Measurements from ENCODE around the gene CIBAR2.

The CIBAR2 gene

GRCh38 chr16:85104147-85104546 is 8.1 kb downstream of the CIBAR2 start:
- 85% methylated on average over 12 of the region's 12 CpGs for WGBS
- Histone ChIP-seq H3K18ac (ENCODE audit: low read depth in 1 of 2, low read length in 2 of 2) (no peak overlapping the region), H3K4me3 (ENCODE audit: insufficient read depth in 1 of 2, low read depth in 1 of 2, low read length in 2 of 2) (no peak overlapping the region), H4K8ac (ENCODE audit: low read length) (no peak overlapping the region), H3K27ac (ENCODE audit: low read length, poor library complexity, severe bottlenecking) (no peak overlapping the region), H2AFZ (ENCODE audit: low read depth, low read length) (no peak overlapping the region), H3K14ac (ENCODE audit: low read length in 2 of 2) (no peak overlapping the region), H3K23ac (ENCODE audit: low read length in 2 of 2) (no peak overlapping the region), H2BK15ac (ENCODE audit: low read depth, poor library complexity, severe bottlenecking) (no peak overlapping the region), H3K27me3 (ENCODE audit: control insufficient read depth in 1 of 2, insufficient read depth in 1 of 2, low read length in 2 of 2) (peaks cover 18 to 51% of the 10 kb centered on the region in 2 experiments), H3K4me1 (ENCODE audit: control insufficient read depth, insufficient read depth, low read depth, low read length) (no peaks in the 10 kb centered on the region), H3K9ac (ENCODE audit: low read length) (no peak overlapping the region), H3K4me2 (ENCODE audit: low read length, poor library complexity, severe bottlenecking) (no peak overlapping the region), H2BK12ac (ENCODE audit: low read length in 2 of 2) (no peak overlapping the region), H3K4ac (ENCODE audit: low read depth in 1 of 2, low read length in 2 of 2) (no peak overlapping the region), H2AK5ac (ENCODE audit: low read length, severe bottlenecking) (no peak overlapping the region), H3K9me3 (ENCODE audit: control insufficient read depth, low read length) (no peaks in the 10 kb centered on the region), H3K79me1 (replicated peaks; ENCODE audit: low read length, poor library complexity, severe bottlenecking) (no peaks in the 10 kb centered on the region), H3K36me3 (ENCODE audit: control insufficient read depth in 1 of 2, insufficient read depth in 2 of 2, low read depth in 1 of 2, low read length in 2 of 2) (no peaks in the 10 kb centered on the region), H2BK5ac (ENCODE audit: low read depth, low read length, poor library complexity, severe bottlenecking) (no peak overlapping the region), H4K91ac (ENCODE audit: low read length) (no peak overlapping the region), H2BK120ac (ENCODE audit: low read depth, low read length) (no peak overlapping the region)
- DNase-seq, result no peak

GRCh38 chr16:85103114-85104079 is 8.9 kb downstream of the CIBAR2 start:
- no peak overlapping the region for H3K4me2 ChIP-seq (ENCODE audit: low read length, poor library complexity, severe bottlenecking)
- H3K18ac ChIP-seq (ENCODE audit: low read depth in 1 of 2, low read length in 2 of 2), result no peak overlapping the region

GRCh38 chr16:85101956-85102630 is 10.2 kb downstream of the CIBAR2 start:
- no peak for DNase-seq
- no peaks in the 10 kb centered on the region for H3K36me3 ChIP-seq (ENCODE audit: control insufficient read depth in 1 of 2, insufficient read depth in 2 of 2, low read depth in 1 of 2, low read length in 2 of 2)
- H3K27ac ChIP-seq (ENCODE audit: low read length, poor library complexity, severe bottlenecking), result no peak overlapping the region
- no peak overlapping the region for H2BK12ac ChIP-seq (ENCODE audit: low read length in 2 of 2)
- H4K91ac ChIP-seq (ENCODE audit: low read length), result no peak overlapping the region
- peaks cover 20 to 50% of the 10 kb centered on the region in 2 experiments for H3K27me3 ChIP-seq (ENCODE audit: control insufficient read depth in 1 of 2, insufficient read depth in 1 of 2, low read length in 2 of 2)
- H2BK15ac ChIP-seq (ENCODE audit: low read depth, poor library complexity, severe bottlenecking), result no peak overlapping the region
- no peak overlapping the region for H2AFZ ChIP-seq (ENCODE audit: low read depth, low read length)
- H2BK5ac ChIP-seq (ENCODE audit: low read depth, low read length, poor library complexity, severe bottlenecking), result no peak overlapping the region
- no peaks in the 10 kb centered on the region for H3K4me1 ChIP-seq (ENCODE audit: control insufficient read depth, insufficient read depth, low read depth, low read length)
- H3K18ac ChIP-seq (ENCODE audit: low read depth in 1 of 2, low read length in 2 of 2), result no peak overlapping the region
- 81% methylated on average over 6 of the region's 11 CpGs for WGBS
- H3K4me3 ChIP-seq (ENCODE audit: insufficient read depth in 1 of 2, low read depth in 1 of 2, low read length in 2 of 2), result no peak overlapping the region
- no peak overlapping the region for H3K4ac ChIP-seq (ENCODE audit: low read depth in 1 of 2, low read length in 2 of 2)
- H3K23ac ChIP-seq (ENCODE audit: low read length in 2 of 2), result no peak overlapping the region
- no peak overlapping the region for H3K9ac ChIP-seq (ENCODE audit: low read length)
- H3K14ac ChIP-seq (ENCODE audit: low read length in 2 of 2), result no peak overlapping the region
- no peak overlapping the region for H2AK5ac ChIP-seq (ENCODE audit: low read length, severe bottlenecking)
- no peaks in the 10 kb centered on the region for H3K9me3 ChIP-seq (ENCODE audit: control insufficient read depth, low read length)
- no peaks in the 10 kb centered on the region for H3K79me1 ChIP-seq (replicated peaks; ENCODE audit: low read length, poor library complexity, severe bottlenecking)
- H2BK120ac ChIP-seq (ENCODE audit: low read depth, low read length), result no peak overlapping the region
- no peak overlapping the region for H4K8ac ChIP-seq (ENCODE audit: low read length)
- no peak overlapping the region for H3K4me2 ChIP-seq (ENCODE audit: low read length, poor library complexity, severe bottlenecking)

More at GRCh38 chr16:85103114-85104079, 8.9 kb downstream of the CIBAR2 start:
- no peak overlapping the region for H2AFZ ChIP-seq (ENCODE audit: low read depth, low read length)
- H2BK15ac ChIP-seq (ENCODE audit: low read depth, poor library complexity, severe bottlenecking), result no peak overlapping the region
- H2AK5ac ChIP-seq (ENCODE audit: low read length, severe bottlenecking), result no peak overlapping the region
- no peak overlapping the region for H4K8ac ChIP-seq (ENCODE audit: low read length)
- no peak overlapping the region for H3K23ac ChIP-seq (ENCODE audit: low read length in 2 of 2)
- H2BK5ac ChIP-seq (ENCODE audit: low read depth, low read length, poor library complexity, severe bottlenecking), result no peak overlapping the region
- H3K79me1 ChIP-seq (replicated peaks; ENCODE audit: low read length, poor library complexity, severe bottlenecking), result no peaks in the 10 kb centered on the region
- H3K4ac ChIP-seq (ENCODE audit: low read depth in 1 of 2, low read length in 2 of 2), result no peak overlapping the region
- H3K9me3 ChIP-seq (ENCODE audit: control insufficient read depth, low read length), result no peaks in the 10 kb centered on the region
- no peak overlapping the region for H3K14ac ChIP-seq (ENCODE audit: low read length in 2 of 2)
- peaks cover 20 to 50% of the 10 kb centered on the region in 2 experiments for H3K27me3 ChIP-seq (ENCODE audit: control insufficient read depth in 1 of 2, insufficient read depth in 1 of 2, low read length in 2 of 2)
- H2BK120ac ChIP-seq (ENCODE audit: low read depth, low read length), result no peak overlapping the region
- no peak overlapping the region for H4K91ac ChIP-seq (ENCODE audit: low read length)
- no peaks in the 10 kb centered on the region for H3K4me1 ChIP-seq (ENCODE audit: control insufficient read depth, insufficient read depth, low read depth, low read length)
- H3K36me3 ChIP-seq (ENCODE audit: control insufficient read depth in 1 of 2, insufficient read depth in 2 of 2, low read depth in 1 of 2, low read length in 2 of 2), result no peaks in the 10 kb centered on the region
- no peak overlapping the region for H3K27ac ChIP-seq (ENCODE audit: low read length, poor library complexity, severe bottlenecking)
- DNase-seq, result no peak
- H3K4me3 ChIP-seq (ENCODE audit: insufficient read depth in 1 of 2, low read depth in 1 of 2, low read length in 2 of 2), result no peak overlapping the region
- no peak overlapping the region for H3K9ac ChIP-seq (ENCODE audit: low read length)
- H2BK12ac ChIP-seq (ENCODE audit: low read length in 2 of 2), result no peak overlapping the region
- WGBS, result 90% methylated on average over 23 of the region's 23 CpGs

- Histone ChIP-seq H4K91ac (ENCODE audit: low read length) (no peak overlapping the region), H3K9me3 (ENCODE audit: control insufficient read depth, low read length) (no peaks in the 10 kb centered on the region), H3K4me2 (ENCODE audit: low read length, poor library complexity, severe bottlenecking) (no peak overlapping the region), H2AK5ac (ENCODE audit: low read length, severe bottlenecking) (no peak overlapping the region), H2BK15ac (ENCODE audit: low read depth, poor library complexity, severe bottlenecking) (no peak overlapping the region), H3K27me3 (ENCODE audit: control insufficient read depth in 1 of 2, insufficient read depth in 1 of 2, low read length in 2 of 2) (peaks cover 18 to 49% of the 10 kb centered on the region in 2 experiments), H3K27ac (ENCODE audit: low read length, poor library complexity, severe bottlenecking) (no peak overlapping the region), H3K9ac (ENCODE audit: low read length) (no peak overlapping the region), H4K8ac (ENCODE audit: low read length) (no peak overlapping the region), H3K18ac (ENCODE audit: low read depth in 1 of 2, low read length in 2 of 2) (no peak overlapping the region), H3K14ac (ENCODE audit: low read length in 2 of 2) (no peak overlapping the region), H2AFZ (ENCODE audit: low read depth, low read length) (no peak overlapping the region), H2BK120ac (ENCODE audit: low read depth, low read length) (no peak overlapping the region), H3K4me1 (ENCODE audit: control insufficient read depth, insufficient read depth, low read depth, low read length) (no peaks in the 10 kb centered on the region), H3K23ac (ENCODE audit: low read length in 2 of 2) (no peak overlapping the region), H3K79me1 (replicated peaks; ENCODE audit: low read length, poor library complexity, severe bottlenecking) (no peaks in the 10 kb centered on the region), H3K36me3 (ENCODE audit: control insufficient read depth in 1 of 2, insufficient read depth in 2 of 2, low read depth in 1 of 2, low read length in 2 of 2) (no peaks in the 10 kb centered on the region), H2BK5ac (ENCODE audit: low read depth, low read length, poor library complexity, severe bottlenecking) (no peak overlapping the region), H3K4ac (ENCODE audit: low read depth in 1 of 2, low read length in 2 of 2) (no peak overlapping the region), H2BK12ac (ENCODE audit: low read length in 2 of 2) (no peak overlapping the region), H3K4me3 (ENCODE audit: insufficient read depth in 1 of 2, low read depth in 1 of 2, low read length in 2 of 2) (no peak overlapping the region)
- 83% methylated on average over 5 of the region's 10 CpGs for WGBS
- no peak for DNase-seq
Observed at GRCh38 chr16:85100265-85100664, 12.0 kb downstream of the CIBAR2 start.
